Calu3 (cell line): Measurements from ENCODE around the gene TRPC3. TPM values are rescaled to one million over a fixed set of nuclear protein-coding genes. Genes with fewer than 3 reads are reported as not detected.
A peak's percentile ranks its signal among the peaks of the same experiment; 100 is the strongest.

Experiments
- Bru-seq: library from RNA; stranded (reverse); fragments of 400-500 nt; gene quantifications from one replicate; lab custom pipeline; 2021; lab: Mats Ljungman, UMichigan
- BruChase-seq, 2 experiments: library from RNA; stranded (reverse); fragments of 400-500 nt; gene quantifications; one replicate each; lab custom pipeline; 2021; lab: Mats Ljungman, UMichigan
- BruUV-seq: library from RNA; stranded (reverse); fragments of 400-500 nt; replicated peaks from 2 replicates; lab custom pipeline; 2021; lab: Mats Ljungman, UMichigan
- CTCF ChIA-PET: fragments of 300-600 bp; sonication (Branson Sonifier 250); formaldehyde crosslinking; loops from one replicate; lab custom pipeline; 2022; ENCODE audit warnings: antibody characterized with exemption; lab: Charles Lee
- DNase-seq: peaks from one replicate; pipeline ENCODE4 v3.0.0; 2022
- H3K27ac Mint-ChIP-seq: one replicate; pipeline ENCODE4 v1.8.0; 2022; ENCODE audit warnings: mixed read lengths; ENCODE audit not compliant: unreplicated experiment
- H3K27me3 Mint-ChIP-seq: one replicate; pipeline ENCODE4 v1.8.0; 2022; ENCODE audit warnings: mixed read lengths; ENCODE audit not compliant: unreplicated experiment
- H3K36me3 Mint-ChIP-seq: one replicate; pipeline ENCODE4 v1.8.0; 2022; ENCODE audit warnings: mild to moderate bottlenecking, moderate library complexity, mixed read lengths; ENCODE audit not compliant: insufficient read depth, unreplicated experiment
- H3K4me1 Mint-ChIP-seq: one replicate; pipeline ENCODE4 v1.8.0; 2022; ENCODE audit warnings: mild to moderate bottlenecking, low read depth, mixed read lengths; ENCODE audit not compliant: unreplicated experiment
- H3K4me3 Mint-ChIP-seq: one replicate; pipeline ENCODE4 v1.8.0; 2022; ENCODE audit warnings: mild to moderate bottlenecking, low read depth, moderate library complexity, mixed read lengths; ENCODE audit not compliant: unreplicated experiment
- H3K9me3 Mint-ChIP-seq: one replicate; pipeline ENCODE4 v1.8.0; 2022; ENCODE audit warnings: low read depth, mixed read lengths; ENCODE audit not compliant: unreplicated experiment
- intact Hi-C: fragments of 100-400 bp; cut with micrococcal nuclease; formaldehyde crosslinking; loops from one replicate; pipeline ENCODE4 v1.10.0; 2022; ENCODE audit not compliant: unreplicated experiment
- long read RNA-seq: library from polyadenylated mRNA; stranded (forward); transcript quantifications from one replicate; pipeline ENCODE4 v2.0.0, GENCODE V29; 2022
- total RNA-seq: library from RNA; stranded (reverse); gene quantifications from 2 replicates; pipeline ENCODE4 v1.2.3, GENCODE V29; 2022
- TF ChIP-seq, protein P1 (sequence below): fragments of 200-600 bp; IDR thresholded peaks from one replicate; pipeline ENCODE4 v1.8.0; 2022; ENCODE audit warnings: antibody characterized with exemption; ENCODE audit not compliant: unreplicated experiment

Gene TRPC3
- total RNA-seq, result not detected in 2 replicates
- percentile 5 among the genes with signal in this experiment for Bru-seq, nascent RNA
- percentile 4 among the genes with signal in this experiment for BruChase-seq, experiment 1, labeled RNA remaining after a 6-hour chase
- percentile 6 among the genes with signal in this experiment for BruChase-seq, experiment 2, labeled RNA remaining after a 2-hour chase
- long read RNA-seq, result 0 reads

DNA sequence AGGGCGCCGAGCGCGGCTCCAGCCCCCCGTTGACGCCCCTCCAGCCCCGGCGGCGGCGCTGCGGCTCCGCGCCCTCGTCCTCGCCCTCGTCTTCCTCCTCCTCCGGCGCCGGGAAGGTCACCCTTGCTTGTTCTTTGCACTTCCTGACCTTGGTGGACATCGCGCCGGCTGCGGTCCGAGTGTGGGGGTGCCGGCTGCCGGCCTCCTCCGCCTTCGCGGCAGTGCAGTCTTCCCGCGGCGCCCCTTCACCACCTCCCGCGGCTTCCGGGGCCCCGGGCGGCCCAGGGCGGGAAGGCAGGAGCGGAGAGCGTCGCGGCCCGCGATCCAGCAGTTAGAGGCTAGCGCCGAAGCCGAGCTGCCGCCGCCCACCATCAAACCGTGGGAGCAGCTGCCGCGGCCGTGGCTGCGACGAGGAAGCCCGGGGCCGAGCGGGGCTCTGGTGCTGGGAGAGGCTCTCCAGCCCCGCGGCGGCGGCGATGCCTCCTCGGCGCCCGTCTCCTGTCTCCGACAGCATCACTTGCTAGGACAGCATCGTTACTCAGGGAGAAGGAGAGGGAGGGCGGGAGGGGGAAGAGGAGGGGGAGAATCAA lies at the start of gene TRPC3:
Gene TRPC3 (minus strand): TSS at position 540 of the 590 bp plus-strand sequence. CDS start 380 bp downstream, at position 160.
- peak within 1 kb of the TSS; percentile 70 for H3K4me3 Mint-ChIP-seq
- intact Hi-C loops, result no loop called here

DNA sequence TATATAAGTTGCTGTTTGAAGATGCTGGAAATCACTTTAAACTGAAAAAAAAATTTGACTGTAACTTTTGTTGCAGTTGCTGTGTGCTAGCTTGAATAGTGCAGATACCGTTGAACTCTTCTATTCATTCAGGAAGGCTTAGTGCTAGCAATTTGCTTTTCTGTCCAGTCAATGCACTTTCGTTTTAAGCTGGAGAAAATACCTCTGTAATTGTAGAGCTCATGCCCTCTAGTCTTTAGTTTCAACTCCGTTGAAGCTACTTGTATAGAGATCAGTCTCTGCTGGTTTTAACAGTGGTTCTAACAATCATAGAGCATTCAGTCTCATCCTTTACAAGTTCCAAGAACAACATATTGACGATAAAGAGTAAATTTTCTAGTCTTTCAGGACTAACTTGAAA lies 49.0 kb upstream of the TRPC3 start:
- TF ChIP-seq, protein P1, sequence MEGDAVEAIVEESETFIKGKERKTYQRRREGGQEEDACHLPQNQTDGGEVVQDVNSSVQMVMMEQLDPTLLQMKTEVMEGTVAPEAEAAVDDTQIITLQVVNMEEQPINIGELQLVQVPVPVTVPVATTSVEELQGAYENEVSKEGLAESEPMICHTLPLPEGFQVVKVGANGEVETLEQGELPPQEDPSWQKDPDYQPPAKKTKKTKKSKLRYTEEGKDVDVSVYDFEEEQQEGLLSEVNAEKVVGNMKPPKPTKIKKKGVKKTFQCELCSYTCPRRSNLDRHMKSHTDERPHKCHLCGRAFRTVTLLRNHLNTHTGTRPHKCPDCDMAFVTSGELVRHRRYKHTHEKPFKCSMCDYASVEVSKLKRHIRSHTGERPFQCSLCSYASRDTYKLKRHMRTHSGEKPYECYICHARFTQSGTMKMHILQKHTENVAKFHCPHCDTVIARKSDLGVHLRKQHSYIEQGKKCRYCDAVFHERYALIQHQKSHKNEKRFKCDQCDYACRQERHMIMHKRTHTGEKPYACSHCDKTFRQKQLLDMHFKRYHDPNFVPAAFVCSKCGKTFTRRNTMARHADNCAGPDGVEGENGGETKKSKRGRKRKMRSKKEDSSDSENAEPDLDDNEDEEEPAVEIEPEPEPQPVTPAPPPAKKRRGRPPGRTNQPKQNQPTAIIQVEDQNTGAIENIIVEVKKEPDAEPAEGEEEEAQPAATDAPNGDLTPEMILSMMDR, result no peak
- Mint-ChIP-seq H3K27ac (no peak overlapping the region), H3K4me1 (no peaks in the 10 kb centered on the region), H3K27me3 (peaks cover 41% of the 10 kb centered on the region), H3K36me3 (no peaks in the 10 kb centered on the region), H3K4me3 (no peak overlapping the region), H3K9me3 (no peaks in the 10 kb centered on the region)
- CTCF ChIA-PET, result no interaction called here
- no TSS peak for BruUV-seq
- no peak for DNase-seq
- intact Hi-C loops, result no loop called here

More for the DNA sequence above, at the start of gene TRPC3:
- Mint-ChIP-seq H3K4me1 (no peaks in the 10 kb centered on the region), H3K27me3 (peaks cover 78% of the 10 kb centered on the region), H3K36me3 (peaks cover 10% of the 10 kb centered on the region), H3K9me3 (no peaks in the 10 kb centered on the region), H3K27ac (no peak within 1 kb of the TSS)
- DNase-seq, result no peak
- TF ChIP-seq, protein P1, result no peak
- CTCF ChIA-PET, result no interaction called here
- no TSS peak for BruUV-seq

DNA sequence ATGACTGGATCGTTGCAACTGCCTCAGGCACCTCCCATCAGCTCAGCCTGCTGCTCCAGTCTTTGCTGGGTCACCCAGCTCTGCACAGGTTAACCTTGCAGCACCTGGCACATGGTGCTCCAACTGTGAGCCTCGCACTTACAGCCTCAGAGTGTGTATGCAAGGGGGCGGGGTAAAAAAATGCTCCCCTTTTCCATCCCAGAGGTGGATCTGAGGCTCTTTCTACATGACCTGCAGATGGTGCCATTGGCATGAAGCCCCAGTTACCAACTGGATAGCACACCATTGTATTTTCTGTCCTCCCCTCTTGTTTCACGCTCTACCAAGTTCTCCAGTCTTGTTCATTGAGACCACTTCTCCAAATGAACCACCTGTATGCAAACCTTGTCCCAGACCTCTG lies 46.2 kb upstream of the TRPC3 start:
- intact Hi-C loops, result no loop called here
- Mint-ChIP-seq H3K27ac (no peak overlapping the region), H3K27me3 (peaks cover 41% of the 10 kb centered on the region), H3K9me3 (no peaks in the 10 kb centered on the region), H3K36me3 (no peaks in the 10 kb centered on the region), H3K4me1 (no peaks in the 10 kb centered on the region), H3K4me3 (no peak overlapping the region)
- TF ChIP-seq, protein P1, result no peak
- BruUV-seq, result no TSS peak
- CTCF ChIA-PET, result no interaction called here
- peak; percentile 7 for DNase-seq

DNA sequence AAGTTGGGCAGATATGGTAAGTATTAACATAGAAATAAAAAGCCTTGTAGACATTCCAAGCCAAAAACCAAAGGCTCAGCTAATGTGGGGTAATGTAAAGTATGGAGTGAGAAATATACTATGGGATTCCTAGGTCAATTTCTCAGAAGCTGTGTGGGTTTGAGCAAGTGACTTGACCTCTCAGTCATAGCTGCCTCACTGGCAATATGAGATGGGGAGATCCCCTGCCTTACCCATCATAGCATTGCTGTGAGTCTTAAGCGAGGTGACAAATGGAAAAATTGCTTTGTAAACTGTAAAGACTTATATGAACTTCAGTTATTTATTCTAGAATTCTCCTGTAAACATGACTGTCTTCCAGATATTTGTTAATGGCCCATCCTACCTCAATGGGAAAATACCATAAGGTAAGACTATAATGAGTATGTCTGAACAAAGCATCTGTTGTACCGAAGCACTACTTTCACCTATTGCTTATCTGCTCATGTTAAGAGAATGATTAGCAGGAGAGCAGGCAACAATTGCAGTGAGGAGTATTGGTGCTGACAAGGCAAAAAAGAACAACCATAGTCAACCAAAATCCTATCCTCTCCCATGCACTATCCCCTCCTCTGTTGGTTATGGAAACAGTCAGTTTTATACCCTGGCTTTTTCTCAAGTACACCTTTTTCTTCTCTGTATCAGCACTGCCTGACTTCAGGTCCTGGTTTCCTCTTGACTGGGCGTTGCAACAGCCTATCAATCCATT lies 44.1 kb upstream of the TRPC3 start:
- H3K4me1 Mint-ChIP-seq, result no peaks in the 10 kb centered on the region
- H3K36me3 Mint-ChIP-seq, result no peaks in the 10 kb centered on the region
- intact Hi-C loops, result no loop called here
- TF ChIP-seq, protein P1, result no peak
- H3K4me3 Mint-ChIP-seq, result no peak overlapping the region
- no peak overlapping the region for H3K27ac Mint-ChIP-seq
- H3K27me3 Mint-ChIP-seq, result peaks cover 27% of the 10 kb centered on the region
- H3K9me3 Mint-ChIP-seq, result no peaks in the 10 kb centered on the region
- no TSS peak for BruUV-seq
- CTCF ChIA-PET, result no interaction called here
- no peak for DNase-seq
